ENCODE results near the gene SPACA7.

The SPACA7 gene

GRCh38 chr13:112350300-112350699 is 25.9 kb upstream of the SPACA7 start:
- Histone ChIP-seq H2AFZ (ENCODE audit: insufficient read depth, low read length, poor library complexity) (no peak overlapping the region), H2BK12ac (ENCODE audit: low read length) (no peak overlapping the region), H3K79me2 (ENCODE audit: control insufficient read depth, insufficient read depth, low read length, poor library complexity) (no peaks in the 10 kb centered on the region), H3K18ac (ENCODE audit: low read length) (no peak overlapping the region), H2AK5ac (ENCODE audit: low read length) (no peak overlapping the region), H3K9me3 (ENCODE audit: insufficient read depth, low read depth, low read length) (no peaks in the 10 kb centered on the region), H3K14ac (ENCODE audit: low read length) (no peak overlapping the region), H3K4me3 (ENCODE audit: low read depth, low read length) (no peak overlapping the region), H3K23ac (ENCODE audit: low read length) (no peak overlapping the region), H4K12ac (ENCODE audit: low read depth, low read length) (no peak overlapping the region), H3K36me3 (ENCODE audit: control insufficient read depth in 1 of 2, insufficient read depth in 2 of 2, low read length in 2 of 2) (no peaks in the 10 kb centered on the region), H3K27ac (ENCODE audit: low read depth, low read length) (no peak overlapping the region), H3K4me2 (ENCODE audit: low read length) (no peak overlapping the region), H2BK5ac (ENCODE audit: low read depth, low read length, poor library complexity) (no peak overlapping the region), H2BK120ac (ENCODE audit: insufficient read depth, low read length, poor library complexity) (no peak overlapping the region), H3K4me1 (ENCODE audit: control insufficient read depth in 1 of 2, insufficient read depth in 2 of 2, low read length in 2 of 2) (no peaks in the 10 kb centered on the region), H3K27me3 (ENCODE audit: insufficient read depth, low read length) (no peaks in the 10 kb centered on the region), H4K8ac (ENCODE audit: low read depth, low read length) (no peak overlapping the region), H4K91ac (ENCODE audit: low read depth, low read length) (no peak overlapping the region), H3K4ac (ENCODE audit: low read depth, low read length) (no peak overlapping the region), H3K9ac (ENCODE audit: low read length) (no peak overlapping the region), H3K79me1 (ENCODE audit: low read length) (no peaks in the 10 kb centered on the region)
- no peak for DNase-seq
- no CpG with 5 or more reads among the region's 11 CpGs for WGBS (ENCODE audit: extremely low coverage, insufficient coverage, insufficient read length)

- Histone ChIP-seq H2AK5ac (ENCODE audit: low read length) (no peak overlapping the region), H3K9me3 (ENCODE audit: insufficient read depth, low read depth, low read length) (no peaks in the 10 kb centered on the region), H2BK120ac (ENCODE audit: insufficient read depth, low read length, poor library complexity) (no peak overlapping the region), H3K18ac (ENCODE audit: low read length) (no peak overlapping the region), H3K4me1 (ENCODE audit: control insufficient read depth in 1 of 2, insufficient read depth in 2 of 2, low read length in 2 of 2) (no peaks in the 10 kb centered on the region), H3K79me1 (ENCODE audit: low read length) (no peaks in the 10 kb centered on the region), H4K91ac (ENCODE audit: low read depth, low read length) (no peak overlapping the region), H2BK12ac (ENCODE audit: low read length) (no peak overlapping the region), H4K12ac (ENCODE audit: low read depth, low read length) (no peak overlapping the region), H2AFZ (ENCODE audit: insufficient read depth, low read length, poor library complexity) (no peak overlapping the region), H3K9ac (ENCODE audit: low read length) (no peak overlapping the region), H3K4me3 (ENCODE audit: low read depth, low read length) (no peak overlapping the region), H4K8ac (ENCODE audit: low read depth, low read length) (no peak overlapping the region), H3K4me2 (ENCODE audit: low read length) (no peak overlapping the region), H3K27me3 (ENCODE audit: insufficient read depth, low read length) (no peaks in the 10 kb centered on the region), H2BK5ac (ENCODE audit: low read depth, low read length, poor library complexity) (no peak overlapping the region), H3K4ac (ENCODE audit: low read depth, low read length) (no peak overlapping the region), H3K79me2 (ENCODE audit: control insufficient read depth, insufficient read depth, low read length, poor library complexity) (no peaks in the 10 kb centered on the region), H3K14ac (ENCODE audit: low read length) (no peak overlapping the region), H3K23ac (ENCODE audit: low read length) (no peak overlapping the region), H3K27ac (ENCODE audit: low read depth, low read length) (no peak overlapping the region), H3K36me3 (ENCODE audit: control insufficient read depth in 1 of 2, insufficient read depth in 2 of 2, low read length in 2 of 2) (no peaks in the 10 kb centered on the region)
- WGBS (ENCODE audit: extremely low coverage, insufficient coverage, insufficient read length): no CpG with 5 or more reads among the region's 8 CpGs
- no peak for DNase-seq
Measured at GRCh38 chr13:112351825-112352224, 24.3 kb upstream of the SPACA7 start.

- no peak overlapping the region for H2BK12ac ChIP-seq (ENCODE audit: low read length)
- no peak overlapping the region for H2BK120ac ChIP-seq (ENCODE audit: insufficient read depth, low read length, poor library complexity)
- no peak overlapping the region for H2BK5ac ChIP-seq (ENCODE audit: low read depth, low read length, poor library complexity)
- H3K18ac ChIP-seq (ENCODE audit: low read length): no peak overlapping the region
- no peak overlapping the region for H3K27ac ChIP-seq (ENCODE audit: low read depth, low read length)
- no peaks in the 10 kb centered on the region for H3K36me3 ChIP-seq (ENCODE audit: control insufficient read depth in 1 of 2, insufficient read depth in 2 of 2, low read length in 2 of 2)
- no peak overlapping the region for H2AFZ ChIP-seq (ENCODE audit: insufficient read depth, low read length, poor library complexity)
- H2AK5ac ChIP-seq (ENCODE audit: low read length): no peak overlapping the region
- H3K27me3 ChIP-seq (ENCODE audit: insufficient read depth, low read length): no peaks in the 10 kb centered on the region
- no peaks in the 10 kb centered on the region for H3K79me1 ChIP-seq (ENCODE audit: low read length)
- H4K12ac ChIP-seq (ENCODE audit: low read depth, low read length): no peak overlapping the region
- H4K91ac ChIP-seq (ENCODE audit: low read depth, low read length): no peak overlapping the region
- H3K4me2 ChIP-seq (ENCODE audit: low read length): no peak overlapping the region
- H3K4me1 ChIP-seq (ENCODE audit: control insufficient read depth in 1 of 2, insufficient read depth in 2 of 2, low read length in 2 of 2): no peaks in the 10 kb centered on the region
- H3K79me2 ChIP-seq (ENCODE audit: control insufficient read depth, insufficient read depth, low read length, poor library complexity): no peaks in the 10 kb centered on the region
- no peak overlapping the region for H3K4ac ChIP-seq (ENCODE audit: low read depth, low read length)
- no peaks in the 10 kb centered on the region for H3K9me3 ChIP-seq (ENCODE audit: insufficient read depth, low read depth, low read length)
- WGBS (ENCODE audit: extremely low coverage, insufficient coverage, insufficient read length): no CpG with 5 or more reads among the region's 11 CpGs
- no peak overlapping the region for H3K4me3 ChIP-seq (ENCODE audit: low read depth, low read length)
- H3K14ac ChIP-seq (ENCODE audit: low read length): no peak overlapping the region
- no peak overlapping the region for H3K9ac ChIP-seq (ENCODE audit: low read length)
- no peak overlapping the region for H4K8ac ChIP-seq (ENCODE audit: low read depth, low read length)
- no peak overlapping the region for H3K23ac ChIP-seq (ENCODE audit: low read length)
- DNase-seq: no peak
Measured at GRCh38 chr13:112353856-112354255, 22.3 kb upstream of the SPACA7 start.

GRCh38 chr13:112354330-112355273 is 21.6 kb upstream of the SPACA7 start:
- no peak overlapping the region for H3K9ac ChIP-seq (ENCODE audit: low read length)
- no peak overlapping the region for H3K14ac ChIP-seq (ENCODE audit: low read length)
- no peaks in the 10 kb centered on the region for H3K27me3 ChIP-seq (ENCODE audit: insufficient read depth, low read length)
- no peak for DNase-seq
- no peak overlapping the region for H2AFZ ChIP-seq (ENCODE audit: insufficient read depth, low read length, poor library complexity)
- H3K4me1 ChIP-seq (ENCODE audit: control insufficient read depth in 1 of 2, insufficient read depth in 2 of 2, low read length in 2 of 2): no peaks in the 10 kb centered on the region
- peaks cover 2% of the 10 kb centered on the region for H3K9me3 ChIP-seq (ENCODE audit: insufficient read depth, low read depth, low read length)
- no peak overlapping the region for H3K4me3 ChIP-seq (ENCODE audit: low read depth, low read length)
- no peak overlapping the region for H2AK5ac ChIP-seq (ENCODE audit: low read length)
- no peak overlapping the region for H4K8ac ChIP-seq (ENCODE audit: low read depth, low read length)
- H3K4ac ChIP-seq (ENCODE audit: low read depth, low read length): no peak overlapping the region
- no peaks in the 10 kb centered on the region for H3K79me1 ChIP-seq (ENCODE audit: low read length)
- no peak overlapping the region for H2BK120ac ChIP-seq (ENCODE audit: insufficient read depth, low read length, poor library complexity)
- H4K91ac ChIP-seq (ENCODE audit: low read depth, low read length): no peak overlapping the region
- H3K18ac ChIP-seq (ENCODE audit: low read length): no peak overlapping the region
- H3K79me2 ChIP-seq (ENCODE audit: control insufficient read depth, insufficient read depth, low read length, poor library complexity): no peaks in the 10 kb centered on the region
- no peak overlapping the region for H4K12ac ChIP-seq (ENCODE audit: low read depth, low read length)
- H3K36me3 ChIP-seq (ENCODE audit: control insufficient read depth in 1 of 2, insufficient read depth in 2 of 2, low read length in 2 of 2): no peaks in the 10 kb centered on the region
- H2BK5ac ChIP-seq (ENCODE audit: low read depth, low read length, poor library complexity): no peak overlapping the region
- H2BK12ac ChIP-seq (ENCODE audit: low read length): no peak overlapping the region
- no peak overlapping the region for H3K27ac ChIP-seq (ENCODE audit: low read depth, low read length)
- no CpG with 5 or more reads among the region's 32 CpGs for WGBS (ENCODE audit: extremely low coverage, insufficient coverage, insufficient read length)
- no peak overlapping the region for H3K23ac ChIP-seq (ENCODE audit: low read length)
- no peak overlapping the region for H3K4me2 ChIP-seq (ENCODE audit: low read length)

All from trophoblast cell (in vitro differentiated cells and primary cell).